Esophagus (tissue), 2 donors: ENCODE measurements around the gene NEUROG1. TPM values are rescaled to one million over a fixed set of nuclear protein-coding genes. Genes with fewer than 3 reads are reported as not detected.

ENCODE experiments used
- H3K27ac ChIP-seq, 2 donors: one replicate each; pipeline ENCODE4 v1.5.1; 2013; ENCODE audit warnings: low read depth in 2 of 2, mild to moderate bottlenecking in 2 of 2, inconsistent platforms in 1 of 2, low read length in 1 of 2, moderate library complexity in 1 of 2
- H3K27me3 ChIP-seq, 2 donors: one replicate each; pipeline ENCODE4 v1.6.1; 2013; ENCODE audit warnings: low read length in 2 of 2, control low read depth in 1 of 2, mild to moderate bottlenecking in 1 of 2; ENCODE audit not compliant: insufficient read depth in 2 of 2, control insufficient read depth in 1 of 2
- H3K36me3 ChIP-seq, 2 donors: one replicate each; pipeline ENCODE4 v1.6.1; 2013; ENCODE audit warnings: low read length in 1 of 2; ENCODE audit not compliant: control insufficient read depth in 2 of 2, insufficient read depth in 2 of 2
- H3K4me1 ChIP-seq, 2 donors: one replicate each; pipeline ENCODE4 v1.6.1; 2013; ENCODE audit warnings: low read length in 1 of 2; ENCODE audit not compliant: control insufficient read depth in 2 of 2, insufficient read depth in 2 of 2
- H3K4me3 ChIP-seq, 2 donors: one replicate each; pipeline ENCODE4 v1.5.1; 2013; ENCODE audit warnings: low read length in 2 of 2, mild to moderate bottlenecking in 2 of 2, low read depth in 1 of 2, moderate library complexity in 1 of 2
- H3K9me3 ChIP-seq, 2 donors: one replicate each; pipeline ENCODE4 v1.6.1; 2013; ENCODE audit warnings: mild to moderate bottlenecking in 2 of 2, low read depth in 1 of 2, low read length in 1 of 2, moderate library complexity in 1 of 2; ENCODE audit not compliant: control insufficient read depth in 2 of 2, insufficient read depth in 1 of 2
- WGBS, 2 donors: extraction: QIAGEN DNeasy Blood & Tissue Kit; methylation state at CpG; one replicate each; pipeline ENCODE4 v1.1.7; 2013; 5-methylcytosine and 5-hydroxymethylcytosine counted together
- polyA plus RNA-seq, 2 donors: library from polyadenylated mRNA; stranded (reverse); fragments of 200-250 nt; gene quantifications; one replicate each; pipeline ENCODE4 v1.2.3, GENCODE V29; 2013
- donor health status: healthy with polysubstance abuse.
- donor health status: Bipolar disorder and iron deficiency.

Gene NEUROG1
- polyA plus RNA-seq, 2 donors, result 0.02 TPM; not detected in 1

- Histone ChIP-seq H3K4me3 (no peak overlapping the region), H3K27me3 (no peaks in the 10 kb centered on the region), H3K4me1 (peaks cover 0 to 2% of the 10 kb centered on the region in 2 donors), H3K9me3 (no peaks in the 10 kb centered on the region), H3K36me3 (no peaks in the 10 kb centered on the region), H3K27ac (no peak overlapping the region)
- WGBS, 2 donors, result 73 to 81% methylated on average over 5 of the region's 5 CpGs
Observed at GRCh38 chr5:135484674-135485086, 51.1 kb downstream of the NEUROG1 start.

Other genes starting within 250 kb of the NEUROG1 start
- 100 to 1,000 TPM; 210 to 233 TPM for gene MACROH2A1, start 136.7 kb downstream of the NEUROG1 start, polyA plus RNA-seq
- gene DCANP1, start 88.6 kb downstream of the NEUROG1 start, polyA plus RNA-seq, result under 1 TPM; 0.04 to 0.20 TPM
- under 1 TPM; 0.02 to 0.18 TPM for gene TIFAB, start 83.6 kb downstream of the NEUROG1 start, polyA plus RNA-seq
- gene CXCL14, start 43.0 kb upstream of the NEUROG1 start, polyA plus RNA-seq, result 100 to 1,000 TPM in 1 of 2 donors, 10 to 100 TPM in 1; 88.9 to 199 TPM